Spleen (tissue), 11 donors: Measurements from ENCODE around the gene EIF3A. TPM values are rescaled to one million over a fixed set of nuclear protein-coding genes. Genes with fewer than 3 reads are reported as not detected.

ENCODE experiments used
- DNase-seq: peaks from one replicate; pipeline ENCODE4 v3.0.0-alpha.2; 2020
- H3K27ac ChIP-seq, 8 donors: fragments of 200-600 bp; sonication (generic) in 7 of 8; 1 replicate in 4 of 8; 2 replicates in 4 of 8; pipeline versions ENCODE4 v1.5.0 to v1.8.0; 2016 to 2021; ENCODE audit warnings: inconsistent platforms in 4 of 8, mild to moderate bottlenecking in 4 of 8, moderate library complexity in 1 of 8
- H3K27me3 ChIP-seq, 7 donors: fragments of 200-600 bp; sonication (generic) in 6 of 7; replicated peaks in 1 of 7; 1 replicate in 4 of 7; 2 replicates in 3 of 7; pipeline versions ENCODE4 v1.5.0 to v1.8.0; 2016 to 2021; ENCODE audit warnings: inconsistent platforms in 3 of 7, mild to moderate bottlenecking in 1 of 7
- H3K36me3 ChIP-seq, 6 donors: fragments of 200-600 bp; sonication (generic) in 5 of 6; 1 replicate in 4 of 6; 2 replicates in 2 of 6; pipeline versions ENCODE4 v1.5.0 to v1.8.0; 2016 to 2021; ENCODE audit warnings: inconsistent platforms in 2 of 6
- H3K4me1 ChIP-seq, 6 donors: fragments of 200-600 bp; sonication (generic) in 5 of 6; 1 replicate in 3 of 6; 2 replicates in 3 of 6; pipeline versions ENCODE4 v1.5.0 to v1.8.0; 2016 to 2021; ENCODE audit warnings: inconsistent platforms in 3 of 6
- H3K4me3 ChIP-seq, 8 donors: fragments of 200-600 bp; sonication (generic) in 7 of 8; 1 replicate in 4 of 8; 2 replicates in 4 of 8; pipeline versions ENCODE4 v1.5.0 to v1.8.0; 2016 to 2021; ENCODE audit warnings: inconsistent platforms in 4 of 8, mild to moderate bottlenecking in 4 of 8, moderate library complexity in 2 of 8
- H3K9me3 ChIP-seq, 8 donors: fragments of 200-600 bp; sonication (generic) in 7 of 8; 1 replicate in 4 of 8; 2 replicates in 4 of 8; pipeline versions ENCODE4 v1.5.0 to v1.8.0; 2016 to 2021; ENCODE audit warnings: inconsistent platforms in 4 of 8
- CTCF ChIP-seq, 11 experiments: fragments of 200-600 bp in 7 of 11; fragments of 450-650 bp in 4 of 11; sonication (generic) in 4 of 11; IDR thresholded peaks in 8 of 11; conservative IDR thresholded peaks in 3 of 11; 1 replicate in 7 of 11; 2 replicates in 4 of 11; pipeline versions ENCODE4 v1.4.0 to v1.8.0; 2016 to 2021; ENCODE audit warnings: antibody characterized with exemption in 11 of 11, inconsistent platforms in 4 of 11, mild to moderate bottlenecking in 1 of 11
- POLR2A ChIP-seq, 3 donors: fragments of 450-650 bp; IDR thresholded peaks; one replicate each; pipeline ENCODE4 v1.5.1; 2017; ENCODE audit warnings: antibody characterized with exemption in 3 of 3, mild to moderate bottlenecking in 1 of 3
- POLR2AphosphoS5 ChIP-seq, 3 donors: sonication (generic); formaldehyde crosslinking; IDR thresholded peaks; one replicate each; pipeline ENCODE4 v1.5.1; 2017; ENCODE audit warnings: antibody characterized with exemption in 3 of 3
- WGBS, 5 donors: extraction: QIAGEN DNeasy Blood & Tissue Kit in 3 of 5; methylation state at CpG; one replicate each; pipeline versions ENCODE4 v1.1.5 to v1.1.7; 2013 to 2018; 5-methylcytosine and 5-hydroxymethylcytosine counted together
- intact Hi-C: fragments of 100-400 bp; cut with DNase I; formaldehyde crosslinking; loops from one replicate; pipeline ENCODE4 v1.15.0; 2023; ENCODE audit warnings: low total_unique reads
- polyA plus RNA-seq, 3 donors: library from polyadenylated mRNA; stranded (reverse); fragments of 200-250 nt; gene quantifications; one replicate each; pipeline ENCODE4 v1.2.1, GENCODE V29; 2013
- total RNA-seq, 7 donors: library from RNA; depleted of rRNA in 3 of 7; stranded (reverse); fragments of >200 nt in 3 of 7; fragmentation: NEBNext Ultra II Directional in 4 of 7; extraction: Animal tissue kit (Norgen Biotek cat#: 25700) in 4 of 7; gene quantifications; one replicate each; pipeline versions ENCODE4 v1.1.0 to v1.2.1, GENCODE V29; 2016 to 2021
- donor health status: healthy with polysubstance abuse.
- donor health status: DM: no; HTN: no; CAD: no; lungs with moderate emphysema.
- donor health status: DM: no; HTN: no; CAD: no.
- donor health status: Bipolar disorder and iron deficiency.
- donor health status: healthy.
- donor health status: DM: no; HTN: no; CAD: no.
- donor health status: DM: yes; HTN: yes; CAD: no.

The EIF3A gene
- total and polyA plus RNA-seq, 10 donors = 21.9 to 93.9 (median 84.3) TPM

DNA sequence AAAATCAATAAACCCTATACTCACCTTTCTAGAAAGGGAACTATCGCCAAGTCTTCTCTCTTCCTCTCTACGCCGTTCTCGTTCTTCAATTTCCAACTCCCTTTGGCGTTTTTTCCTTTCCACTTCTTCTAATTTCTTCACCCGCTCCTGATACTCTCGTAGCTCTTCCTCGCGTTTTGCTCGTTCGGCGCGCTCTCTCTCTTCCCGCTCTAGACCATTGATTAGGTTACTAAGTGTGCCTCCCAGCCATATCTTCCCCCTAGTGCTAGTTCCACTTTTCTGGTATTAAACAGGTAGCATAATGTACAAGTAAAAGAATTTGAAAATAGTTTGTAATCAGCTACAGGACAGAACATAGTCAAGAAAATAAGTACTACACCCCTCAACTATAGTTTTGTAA, 30.8 kb downstream of the EIF3A start:
- H3K9me3 ChIP-seq = no peaks in the 10 kb centered on the region
- TF ChIP-seq POLR2A (IDR thresholded peaks at IDR 0.05) (no peak), POLR2AphosphoS5 (IDR thresholded peaks at IDR 0.05) (no peak), CTCF (IDR thresholded peaks at IDR 0.05 in 8 of 11, conservative IDR thresholded peaks at IDR 0.05 in 3 of 11) (no peak)
- H3K27me3 ChIP-seq = no peaks in the 10 kb centered on the region
- peaks cover 6 to 100% (median 94%) of the 10 kb centered on the region in 6 donors for H3K36me3 ChIP-seq
- no peak overlapping the region for H3K4me3 ChIP-seq
- DNase-seq = no peak
- H3K27ac ChIP-seq = no peak overlapping the region
- 94 to 95% (median 95%) methylated on average over 14 of the region's 14 CpGs for WGBS, 5 donors
- intact Hi-C loops = no loop called here
- H3K4me1 ChIP-seq = peaks cover 0 to 7% (median 0%) of the 10 kb centered on the region in 6 donors

- intact Hi-C loops = no loop called here
- no peak overlapping the region for H3K4me3 ChIP-seq
- peaks cover 0 to 7% (median 0%) of the 10 kb centered on the region in 6 donors for H3K4me1 ChIP-seq
- H3K27me3 ChIP-seq = no peaks in the 10 kb centered on the region
- no peak for DNase-seq
- no peaks in the 10 kb centered on the region for H3K9me3 ChIP-seq
- TF ChIP-seq CTCF (IDR thresholded peaks at IDR 0.05 in 8 of 11, conservative IDR thresholded peaks at IDR 0.05 in 3 of 11) = no peak
- TF ChIP-seq POLR2A (IDR thresholded peaks at IDR 0.05) = no peak
- no peak for TF ChIP-seq POLR2AphosphoS5 (IDR thresholded peaks at IDR 0.05)
- H3K27ac ChIP-seq = no peak overlapping the region
- 77 to 83% (median 80%) methylated on average over 5 of the region's 5 CpGs for WGBS, 5 donors
- peaks cover 6 to 100% (median 94%) of the 10 kb centered on the region in 6 donors for H3K36me3 ChIP-seq
Measured at GRCh38 chr10:119049361-119049760, 31.3 kb downstream of the EIF3A start.

DNA sequence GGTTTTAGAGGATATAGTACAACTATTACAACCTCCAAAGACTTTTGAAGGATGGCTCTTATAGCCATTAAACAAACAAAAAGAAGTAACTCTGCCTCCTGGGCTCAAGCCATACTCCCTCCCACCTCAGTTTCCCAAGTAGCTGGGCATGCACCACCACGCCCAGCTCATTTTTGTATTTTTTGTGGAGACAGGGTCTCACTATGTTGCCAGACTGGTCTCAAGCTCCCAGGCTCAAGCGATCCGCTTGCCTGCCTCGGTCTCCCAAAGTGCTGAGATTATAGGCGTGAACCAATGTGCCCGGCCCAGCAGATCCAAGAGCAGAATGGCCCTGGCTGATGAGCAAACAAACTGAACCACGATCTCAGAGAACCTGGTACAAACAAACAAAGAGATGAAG, 35.1 kb downstream of the EIF3A start:
- intact Hi-C loops = no loop called here
- peaks cover 0 to 7% (median 0%) of the 10 kb centered on the region in 6 donors for H3K4me1 ChIP-seq
- H3K27ac ChIP-seq = no peak overlapping the region
- DNase-seq = no peak
- no peaks in the 10 kb centered on the region for H3K9me3 ChIP-seq
- 95 to 99% (median 96%) methylated on average over 7 of the region's 7 CpGs for WGBS, 5 donors
- H3K4me3 ChIP-seq = no peak overlapping the region
- peaks cover 14 to 100% (median 97%) of the 10 kb centered on the region in 6 donors for H3K36me3 ChIP-seq
- H3K27me3 ChIP-seq = no peaks in the 10 kb centered on the region
- no peak for TF ChIP-seq POLR2AphosphoS5 (IDR thresholded peaks at IDR 0.05)

DNA sequence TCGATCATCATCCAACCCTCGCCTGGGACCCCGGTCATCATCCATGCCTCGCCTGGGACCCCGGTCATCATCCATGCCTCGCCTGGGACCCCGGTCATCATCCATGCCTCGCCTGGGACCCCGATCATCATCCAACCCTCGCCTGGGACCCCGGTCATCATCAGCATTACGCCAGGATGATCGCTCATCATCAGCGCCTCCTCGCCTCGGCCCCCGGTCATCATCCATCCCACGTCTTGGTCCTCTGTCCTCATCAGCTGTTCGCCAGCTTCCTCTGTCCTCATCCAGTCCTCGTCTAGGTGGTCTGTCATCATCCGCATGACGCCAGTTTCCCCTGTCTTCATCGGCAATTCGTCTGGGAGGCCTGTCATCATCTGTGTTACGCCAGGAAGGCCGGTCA, 38.4 kb downstream of the EIF3A start:
- H3K4me3 ChIP-seq = no peak overlapping the region
- intact Hi-C loops = no loop called here
- H3K36me3 ChIP-seq = peaks cover 16 to 100% (median 99%) of the 10 kb centered on the region in 6 donors
- 86 to 94% (median 91%) methylated on average over 26 of the region's 26 CpGs for WGBS, 5 donors
- H3K27ac ChIP-seq = no peak overlapping the region
- TF ChIP-seq POLR2AphosphoS5 (IDR thresholded peaks at IDR 0.05) (peak in 2 of 3 donors; percentile 34 to 62), CTCF (IDR thresholded peaks at IDR 0.05 in 8 of 11, conservative IDR thresholded peaks at IDR 0.05 in 3 of 11) (no peak)
- H3K27me3 ChIP-seq = no peaks in the 10 kb centered on the region
- H3K9me3 ChIP-seq = no peaks in the 10 kb centered on the region
- H3K4me1 ChIP-seq = peaks cover 0 to 5% (median 0%) of the 10 kb centered on the region in 6 donors
- no peak for DNase-seq

- Histone ChIP-seq H3K27ac (no peak overlapping the region), H3K9me3 (no peaks in the 10 kb centered on the region), H3K36me3 (peaks cover 16 to 100% (median 99%) of the 10 kb centered on the region in 6 donors), H3K27me3 (no peaks in the 10 kb centered on the region), H3K4me1 (peaks cover 0 to 5% (median 0%) of the 10 kb centered on the region in 6 donors), H3K4me3 (no peak overlapping the region)
- TF ChIP-seq POLR2AphosphoS5 (IDR thresholded peaks at IDR 0.05) (no peak), POLR2A (IDR thresholded peaks at IDR 0.05) (no peak), CTCF (IDR thresholded peaks at IDR 0.05 in 8 of 11, conservative IDR thresholded peaks at IDR 0.05 in 3 of 11) (no peak)
- intact Hi-C loops = no loop called here
- 84 to 96% (median 92%) methylated on average over 4 of the region's 4 CpGs for WGBS, 5 donors
- no peak for DNase-seq
Measured at GRCh38 chr10:119041326-119041725, 39.3 kb downstream of the EIF3A start.
